Endothelial cell of umbilical vein (primary cell): ENCODE results near the gene CHST11. TPM values are rescaled to one million over a fixed set of nuclear protein-coding genes. Genes with fewer than 3 reads are reported as not detected.

Source experiments
- Bru-seq: library from RNA; stranded (reverse); fragments of 400-500 nt; gene quantifications from one replicate; lab custom pipeline; 2021; lab: Mats Ljungman, UMichigan
- BruChase-seq, 2 experiments: library from RNA; stranded (reverse); fragments of 400-500 nt; gene quantifications; one replicate each; lab custom pipeline; 2021; lab: Mats Ljungman, UMichigan
- BruUV-seq: library from RNA; stranded (reverse); fragments of 400-500 nt; replicated peaks from 2 replicates; lab custom pipeline; 2021; lab: Mats Ljungman, UMichigan
- CTCF ChIA-PET: fragments of 300-600, 350-600 bp; sonication (Branson Sonifier 250); formaldehyde crosslinking; loops from one replicate; lab custom pipeline; 2021; ENCODE audit warnings: antibody characterized with exemption, inconsistent platforms; lab: Charles Lee
- POLR2A ChIA-PET: fragments of 300-600, 350-600 bp; sonication (Branson Sonifier 250); formaldehyde crosslinking; loops from one replicate; lab custom pipeline; 2021; ENCODE audit warnings: antibody characterized with exemption, inconsistent platforms; lab: Charles Lee
- DNase-seq: peaks from one replicate; pipeline ENCODE4 v3.0.0-alpha.2; 2011; ENCODE audit warnings: low read depth, low spot score
- FAIRE-seq: peaks from 2 replicates; lab custom pipeline; 2011; peaks lifted over from hg19 to GRCh38; lab: Jason Lieb, UNC
- H2AFZ ChIP-seq: 2 replicates; pipeline ENCODE4 v1.6.0; 2012; ENCODE audit warnings: low read depth, low read length, control low read depth, inconsistent platforms
- H3K27ac ChIP-seq: 2 replicates; pipeline ENCODE4 v1.5.1; 2011; ENCODE audit warnings: low read depth, mild to moderate bottlenecking, control low read depth, low read length, moderate library complexity; ENCODE audit not compliant: insufficient read depth
- H3K27me3 ChIP-seq, 2 experiments: 2 replicates each; pipeline versions ENCODE4 v1.6.0 to v1.6.1; 2011; ENCODE audit warnings: low read length in 2 of 2, mixed read lengths in 1 of 2; ENCODE audit not compliant: control insufficient read depth in 2 of 2, insufficient read depth in 2 of 2
- H3K36me3 ChIP-seq, 2 experiments: 2 replicates in 1 of 2; 3 replicates in 1 of 2; pipeline ENCODE4 v1.5.1; 2011; ENCODE audit warnings: low read length in 2 of 2, mild to moderate bottlenecking in 1 of 2, moderate library complexity in 1 of 2; ENCODE audit not compliant: control insufficient read depth in 2 of 2, insufficient read depth in 2 of 2; ENCODE audit errors: extremely low read depth in 1 of 2
- H3K4me1 ChIP-seq: 3 replicates; pipeline ENCODE4 v1.5.1; 2011; ENCODE audit warnings: mild to moderate bottlenecking, low read length; ENCODE audit not compliant: control insufficient read depth, insufficient read depth; ENCODE audit errors: extremely low read depth
- H3K4me2 ChIP-seq: 2 replicates; pipeline ENCODE4 v1.6.1; 2011; ENCODE audit warnings: low read length, control low read depth, mixed read lengths; ENCODE audit not compliant: insufficient read depth
- H3K4me3 ChIP-seq, 3 experiments: fragments of 200-600 bp in 1 of 3; sonication (generic), shearing (Covaris generic) in 1 of 3; replicated peaks in 1 of 3; 2 replicates each; pipeline ENCODE4 v1.5.1; 2011 to 2016; ENCODE audit warnings: control low read depth in 3 of 3, low read length in 3 of 3, mild to moderate bottlenecking in 2 of 3, inconsistent platforms in 1 of 3, low read depth in 1 of 3, moderate library complexity in 1 of 3; ENCODE audit not compliant: insufficient read depth in 1 of 3
- H3K79me2 ChIP-seq: 2 replicates; pipeline ENCODE4 v1.6.0; 2012; ENCODE audit warnings: low read length, inconsistent platforms; ENCODE audit not compliant: control insufficient read depth, insufficient read depth
- H3K9ac ChIP-seq: replicated peaks from 2 replicates; pipeline ENCODE3; 2011; ENCODE audit warnings: low read length, control low read depth; ENCODE audit not compliant: insufficient read depth; ENCODE audit errors: extremely low read depth
- H3K9me1 ChIP-seq: replicated peaks from 3 replicates; pipeline ENCODE4 v1.6.0; 2011; ENCODE audit warnings: mild to moderate bottlenecking, low read length; ENCODE audit not compliant: control insufficient read depth, insufficient read depth; ENCODE audit errors: extremely low read depth
- H3K9me3 ChIP-seq: replicated peaks from 2 replicates; pipeline ENCODE4 v1.5.1; 2012; ENCODE audit warnings: low read length, inconsistent platforms; ENCODE audit not compliant: control insufficient read depth, insufficient read depth
- H4K20me1 ChIP-seq: replicated peaks from 2 replicates; pipeline ENCODE3; 2011; ENCODE audit warnings: mild to moderate bottlenecking, low read length; ENCODE audit not compliant: control insufficient read depth, insufficient read depth; ENCODE audit errors: extremely low read depth
- CTCF ChIP-seq, 2 donors: IDR thresholded peaks; 1 replicate in 1 of 2; 2 replicates in 1 of 2; pipeline ENCODE4 v1.5.1; 2011; ENCODE audit warnings: low read length in 2 of 2, mild to moderate bottlenecking in 2 of 2, moderate library complexity in 2 of 2, control low read depth in 1 of 2, inconsistent platforms in 1 of 2, low read depth in 1 of 2; ENCODE audit not compliant: insufficient read depth in 1 of 2; ENCODE audit errors: extremely low read depth in 1 of 2
- EZH2 ChIP-seq: IDR thresholded peaks from 2 replicates; pipeline ENCODE4 v1.6.1; 2012; ENCODE audit warnings: borderline replicate concordance, low read depth, mild to moderate bottlenecking, moderate library complexity, low read length, inconsistent platforms; ENCODE audit not compliant: severe bottlenecking
- FOS ChIP-seq: IDR thresholded peaks from 2 replicates; pipeline ENCODE4 v1.6.1; 2011; ENCODE audit warnings: mild to moderate bottlenecking, low read length, moderate library complexity, borderline replicate concordance; ENCODE audit not compliant: insufficient read depth
- GATA2 ChIP-seq: IDR thresholded peaks from 2 replicates; pipeline ENCODE4 v1.7.0; 2011; ENCODE audit warnings: low read depth, mild to moderate bottlenecking, moderate library complexity, mixed read lengths, low read length; ENCODE audit not compliant: insufficient read length, insufficient read depth
- JUN ChIP-seq: IDR thresholded peaks from 2 replicates; pipeline ENCODE4 v1.6.1; 2011; ENCODE audit warnings: borderline replicate concordance, low read depth; ENCODE audit not compliant: insufficient read length, insufficient read depth
- MYC ChIP-seq: IDR thresholded peaks from one replicate; pipeline ENCODE4 v1.6.1; 2011; ENCODE audit warnings: mild to moderate bottlenecking, low read depth, low read length
- POLR2A ChIP-seq: IDR thresholded peaks from 2 replicates; pipeline ENCODE4 v1.6.1; 2012; ENCODE audit warnings: low read depth, mild to moderate bottlenecking, control low read depth, low read length
- POLR2AphosphoS5 ChIP-seq: IDR thresholded peaks from 2 replicates; pipeline ENCODE4 v1.6.1; 2012; ENCODE audit warnings: low read depth, mild to moderate bottlenecking, control low read depth, low read length, moderate library complexity; ENCODE audit not compliant: insufficient read depth
- dilution Hi-C: fragments of 300-500 bp; cut with MboI; formaldehyde crosslinking; loops from one replicate; pipeline ENCODE4 v1.15.0; 2019; ENCODE audit warnings: low sequenced_read_pairs; ENCODE audit not compliant: extremely low pct_ligation_motif_present
- intact Hi-C: fragments of 100-400 bp; cut with micrococcal nuclease; formaldehyde crosslinking; loops from one replicate; pipeline ENCODE4 v1.10.0; 2022
- long read RNA-seq: library from polyadenylated mRNA; stranded (forward); transcript quantifications from one replicate; pipeline ENCODE4 v2.0.0, GENCODE V29; 2021
- polyA minus RNA-seq, 3 experiments: library from RNA; depleted of rRNA, polyadenylated mRNA; stranded (reverse); fragments of >200 nt; gene quantifications; 1 replicate in 1 of 3; 2 replicates in 2 of 3; pipeline ENCODE4 v1.2.3, GENCODE V29; 2011
- polyA plus RNA-seq, 4 experiments: library from polyadenylated mRNA; depleted of rRNA in 3 of 4; stranded (reverse) in 3 of 4; unstranded in 1 of 4; fragments of >200 nt; gene quantifications; 2 replicates each; pipeline versions ENCODE4 v1.2.1 to v1.2.3, GENCODE V29; 2011 to 2012; ENCODE audit warnings: missing spikeins in 1 of 4
- total RNA-seq: library from RNA; stranded (reverse); gene quantifications from 2 replicates; pipeline ENCODE4 v1.2.3, GENCODE V29; 2021
- TF ChIP-seq, protein P1 (sequence below): IDR thresholded peaks from 2 replicates; pipeline ENCODE4 v1.6.1; 2011; ENCODE audit not compliant: insufficient read depth, insufficient read length

Gene CHST11
- total RNA-seq, result 20.9 and 24.2 TPM in 2 replicates
- 19.7 and 21.9 TPM in 2 replicates for polyA plus RNA-seq
- polyA plus RNA-seq (2011; cell fraction: cytosol; rRNA removed), result 17.6 and 19.9 TPM in 2 replicates
- 14.8 and 15.5 TPM in 2 replicates for polyA plus RNA-seq (2011; cell fraction: nucleus; rRNA removed)
- 18.2 and 18.4 TPM in 2 replicates for polyA plus RNA-seq (2012)
- 13.4 and 17.2 TPM in 2 replicates for polyA minus RNA-seq
- 0.41 TPM for polyA minus RNA-seq (2011; cell fraction: cytosol; rRNA and poly(A)+ RNA removed)
- polyA minus RNA-seq (2011; cell fraction: nucleus; rRNA and poly(A)+ RNA removed), result 20.7 and 22.8 TPM in 2 replicates
- Bru-seq, nascent RNA, result percentile 74 among the genes with signal in this experiment
- percentile 73 among the genes with signal in this experiment for BruChase-seq, experiment 1, labeled RNA remaining after a 6-hour chase
- percentile 80 among the genes with signal in this experiment for BruChase-seq, experiment 2, labeled RNA remaining after a 2-hour chase
- long read RNA-seq, full-length matches to known transcripts, result 36 of 48 reads
- long read RNA-seq, partial matches to known transcripts, result 0 of 48 reads
- long read RNA-seq, other reads (novel, unspliced or antisense), result 12 of 48 reads

GRCh38 chr12:104456417-104456949, at the start of gene CHST11:
TSS of gene CHST11 (plus strand) at chr12:104456948.
- POLR2A ChIA-PET, result interaction anchor here (0.5 kb wide), 2 partner anchors 148 to 411 kb away, joined by 3 read pairs; no protein-coding TSS in a partner anchor
- Histone ChIP-seq H3K4me1 (peaks cover 40% of the 10 kb centered on the region), H3K4me3 (peak within 1 kb of the TSS; percentile 64 to 76 (median 68)), H3K9ac (peak within 1 kb of the TSS; percentile 69), H2AFZ (peak within 1 kb of the TSS; percentile 80), H3K9me1 (no peaks in the 10 kb centered on the region), H4K20me1 (no peaks in the 10 kb centered on the region), H3K9me3 (no peaks in the 10 kb centered on the region), H3K27ac (peak within 1 kb of the TSS; percentile 36), H3K36me3 (no peaks in the 10 kb centered on the region), H3K27me3 (no peaks in the 10 kb centered on the region), H3K4me2 (peak within 1 kb of the TSS; percentile 83), H3K79me2 (peaks cover 44% of the 10 kb centered on the region)
- dilution Hi-C loops, result no loop called here
- DNase-seq (peak; percentile 95), FAIRE-seq (peak; percentile 88)
- CTCF ChIA-PET, result interaction anchor here (0.6 to 4.6 kb wide), 11 partner anchors 10 to 597 kb away, joined by 3 to 46 read pairs (median 4); no protein-coding TSS in a partner anchor
- intact Hi-C loops, result loop anchor here (1.0 to 10.0 kb wide), 10 partner anchors 74 to 596 kb away; partner anchors contain the start of genes SLC41A2 and TXNRD1
- no peak for TF ChIP-seq GATA2
- TF ChIP-seq MYC, result no peak
- TF ChIP-seq EZH2, result no peak
- TF ChIP-seq CTCF (IDR thresholded peaks at IDR 0.05; ENCODE audit: extremely low read depth in 1 of 2, insufficient read depth in 1 of 2, low read depth in 1 of 2, low read length in 2 of 2), result peak; percentile 11 to 41
- no peak for TF ChIP-seq POLR2A
- TF ChIP-seq, protein P1, sequence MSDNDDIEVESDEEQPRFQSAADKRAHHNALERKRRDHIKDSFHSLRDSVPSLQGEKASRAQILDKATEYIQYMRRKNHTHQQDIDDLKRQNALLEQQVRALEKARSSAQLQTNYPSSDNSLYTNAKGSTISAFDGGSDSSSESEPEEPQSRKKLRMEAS, result peak; percentile 23
- no peak for TF ChIP-seq JUN
- TF ChIP-seq POLR2AphosphoS5, result no peak
- TF ChIP-seq FOS, result peak; percentile 32
- BruUV-seq, result no TSS peak
